Right atrium auricular region (tissue), 2 donors: ENCODE measurements around the gene CNTNAP1. TPM values are rescaled to one million over a fixed set of nuclear protein-coding genes. Genes with fewer than 3 reads are reported as not detected.

Experiments
- DNase-seq: peaks from one replicate; pipeline ENCODE4 v3.0.0-alpha.2; 2019; ENCODE audit warnings: low spot score
- H3K27ac ChIP-seq, 2 donors: fragments of 200-600 bp; sonication (generic); 1 replicate in 1 of 2; 2 replicates in 1 of 2; pipeline ENCODE4 v1.5.1; 2016 to 2019
- H3K27me3 ChIP-seq, 2 donors: fragments of 200-600 bp; sonication (generic); one replicate each; pipeline versions ENCODE4 v1.5.1 to v1.6.0; 2017 to 2019
- H3K36me3 ChIP-seq: fragments of 200-600 bp; sonication (generic); one replicate; pipeline ENCODE4 v1.5.1; 2016
- H3K4me1 ChIP-seq, 2 donors: fragments of 200-600 bp; sonication (generic); one replicate each; pipeline versions ENCODE4 v1.5.1 to v1.6.0; 2017 to 2019
- H3K4me3 ChIP-seq, 2 donors: fragments of 200-600 bp; sonication (generic); 1 replicate in 1 of 2; 2 replicates in 1 of 2; pipeline ENCODE4 v1.5.1; 2017 to 2019; ENCODE audit warnings: mild to moderate bottlenecking in 1 of 2, moderate library complexity in 1 of 2
- H3K9me3 ChIP-seq, 2 donors: fragments of 200-600 bp; sonication (generic); one replicate each; pipeline ENCODE4 v1.5.1; 2019
- CTCF ChIP-seq, 2 donors: fragments of 200-600 bp; sonication (generic); IDR thresholded peaks; one replicate each; pipeline ENCODE4 v1.5.1; 2019; ENCODE audit warnings: antibody characterized with exemption in 2 of 2
- total RNA-seq, 2 donors: library from RNA; depleted of rRNA; stranded (reverse); fragments of >200 nt; gene quantifications; one replicate each; pipeline ENCODE4 v1.1.0, GENCODE V29; 2016

The CNTNAP1 gene
- total RNA-seq, 2 donors from 2014 or later: 0.96 to 2.0 TPM

GRCh38 chr17:42687707-42688320 lies 5.5 kb downstream of the CNTNAP1 start:
- TF ChIP-seq CTCF (IDR thresholded peaks at IDR 0.05): no peak
- Histone ChIP-seq H3K27me3 (no peaks in the 10 kb centered on the region), H3K36me3 (no peaks in the 10 kb centered on the region), H3K4me1 (peaks cover 0 to 15% of the 10 kb centered on the region in 2 donors), H3K9me3 (no peaks in the 10 kb centered on the region), H3K27ac (no peak overlapping the region), H3K4me3 (no peak overlapping the region)
- no peak for DNase-seq

DNA sequence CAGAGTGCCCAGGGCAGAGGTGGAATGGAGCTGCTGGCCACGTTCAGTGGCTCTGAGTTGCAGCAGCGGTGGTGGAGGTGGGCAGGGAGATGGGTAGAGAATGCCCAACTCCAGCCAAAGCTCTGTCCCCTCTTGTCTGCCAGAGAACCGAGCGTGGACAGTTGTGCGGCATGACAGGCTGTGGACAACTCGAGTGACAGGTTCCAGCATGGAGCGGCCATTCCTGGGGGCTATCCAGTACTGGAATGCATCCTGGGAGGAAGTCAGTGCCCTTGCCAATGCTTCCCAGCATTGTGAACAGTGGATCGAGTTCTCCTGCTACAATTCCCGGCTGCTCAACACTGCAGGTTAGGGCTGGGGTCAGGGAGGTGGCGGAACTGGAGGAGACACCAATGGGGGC lies 8.3 kb downstream of the CNTNAP1 start:
- DNase-seq: no peak
- H3K27me3 ChIP-seq: no peaks in the 10 kb centered on the region
- H3K9me3 ChIP-seq: no peaks in the 10 kb centered on the region
- H3K4me3 ChIP-seq: no peak overlapping the region
- no peak for TF ChIP-seq CTCF (IDR thresholded peaks at IDR 0.05)
- H3K4me1 ChIP-seq: no peaks in the 10 kb centered on the region
- H3K27ac ChIP-seq: no peak overlapping the region
- peaks cover 2% of the 10 kb centered on the region for H3K36me3 ChIP-seq

- Histone ChIP-seq H3K4me1 (no peaks in the 10 kb centered on the region), H3K27ac (no peak overlapping the region), H3K4me3 (no peak overlapping the region), H3K36me3 (peaks cover 7% of the 10 kb centered on the region), H3K9me3 (no peaks in the 10 kb centered on the region), H3K27me3 (no peaks in the 10 kb centered on the region)
- TF ChIP-seq CTCF (IDR thresholded peaks at IDR 0.05): no peak
- DNase-seq: no peak
Observed at GRCh38 chr17:42691021-42691545, 8.8 kb downstream of the CNTNAP1 start.

- Histone ChIP-seq H3K27ac (no peak overlapping the region), H3K4me1 (no peaks in the 10 kb centered on the region), H3K4me3 (no peak overlapping the region), H3K9me3 (no peaks in the 10 kb centered on the region), H3K27me3 (no peaks in the 10 kb centered on the region), H3K36me3 (peaks cover 18% of the 10 kb centered on the region)
- no peak for TF ChIP-seq CTCF (IDR thresholded peaks at IDR 0.05)
- DNase-seq: no peak
Observed at GRCh38 chr17:42692489-42692888, 10.2 kb downstream of the CNTNAP1 start.

GRCh38 chr17:42694524-42694923 lies 12.2 kb downstream of the CNTNAP1 start:
- H3K4me1 ChIP-seq: peaks cover 0 to 12% of the 10 kb centered on the region in 2 donors
- H3K36me3 ChIP-seq: peaks cover 23% of the 10 kb centered on the region
- no peak overlapping the region for H3K4me3 ChIP-seq
- no peak for DNase-seq
- H3K27me3 ChIP-seq: no peaks in the 10 kb centered on the region
- TF ChIP-seq CTCF (IDR thresholded peaks at IDR 0.05): no peak
- H3K9me3 ChIP-seq: no peaks in the 10 kb centered on the region
- no peak overlapping the region for H3K27ac ChIP-seq

DNA sequence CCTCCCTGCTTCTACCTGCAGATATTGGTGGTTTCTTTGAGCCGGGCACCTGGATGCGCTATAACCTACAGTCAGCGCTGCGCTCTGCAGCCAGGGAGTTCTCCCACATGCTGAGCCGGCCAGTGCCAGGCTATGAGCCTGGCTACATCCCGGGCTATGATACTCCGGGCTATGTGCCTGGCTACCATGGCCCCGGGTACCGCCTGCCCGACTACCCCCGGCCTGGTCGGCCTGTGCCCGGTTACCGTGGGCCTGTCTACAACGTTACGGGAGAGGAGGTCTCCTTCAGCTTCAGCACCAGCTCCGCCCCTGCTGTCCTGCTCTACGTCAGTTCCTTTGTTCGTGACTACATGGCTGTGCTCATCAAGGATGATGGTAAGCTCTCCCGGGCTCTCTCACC lies 13.2 kb downstream of the CNTNAP1 start:
- no peak for TF ChIP-seq CTCF (IDR thresholded peaks at IDR 0.05)

More for the DNA sequence above, 13.2 kb downstream of the CNTNAP1 start:
- H3K4me3 ChIP-seq: no peak overlapping the region
- H3K27me3 ChIP-seq: no peaks in the 10 kb centered on the region
- DNase-seq: no peak
- H3K9me3 ChIP-seq: no peaks in the 10 kb centered on the region
- H3K36me3 ChIP-seq: peaks cover 28% of the 10 kb centered on the region
- H3K27ac ChIP-seq: no peak overlapping the region
- H3K4me1 ChIP-seq: peaks cover 0 to 14% of the 10 kb centered on the region in 2 donors
